Liver (tissue), 9 donors: Measurements from ENCODE around the gene NAP1L4. TPM values are rescaled to one million over a fixed set of nuclear protein-coding genes. Genes with fewer than 3 reads are reported as not detected.

ENCODE experiments used
- DNase-seq: peaks from one replicate; pipeline ENCODE4 v3.0.0-alpha.2; 2017; ENCODE audit warnings: low spot score
- H3K27ac ChIP-seq, 2 donors: one replicate each; pipeline ENCODE4 v1.7.0; 2013; ENCODE audit warnings: inconsistent platforms in 2 of 2, low read length in 2 of 2, control low read depth in 1 of 2, low read depth in 1 of 2, mild to moderate bottlenecking in 1 of 2
- H3K27me3 ChIP-seq, 4 donors: one replicate each; pipeline versions ENCODE4 v1.6.1 to v1.7.0; 2013; ENCODE audit warnings: low read length in 3 of 4, inconsistent platforms in 1 of 4, mild to moderate bottlenecking in 1 of 4, moderate library complexity in 1 of 4; ENCODE audit not compliant: control insufficient read depth in 4 of 4, insufficient read depth in 4 of 4
- H3K36me3 ChIP-seq, 4 donors: one replicate each; pipeline versions ENCODE4 v1.6.1 to v1.7.0; 2013; ENCODE audit warnings: low read length in 3 of 4, mild to moderate bottlenecking in 3 of 4, low read depth in 1 of 4, moderate library complexity in 1 of 4; ENCODE audit not compliant: control insufficient read depth in 4 of 4, insufficient read depth in 3 of 4
- H3K4me1 ChIP-seq, 4 donors: one replicate each; pipeline versions ENCODE4 v1.6.1 to v1.7.0; 2013; ENCODE audit warnings: low read length in 3 of 4, mild to moderate bottlenecking in 3 of 4, moderate library complexity in 1 of 4; ENCODE audit not compliant: control insufficient read depth in 4 of 4, insufficient read depth in 4 of 4
- H3K4me3 ChIP-seq, 3 donors: one replicate each; pipeline versions ENCODE4 v1.6.1 to v1.7.0; 2013; ENCODE audit warnings: low read length in 3 of 3, control low read depth in 1 of 3, low read depth in 1 of 3, mild to moderate bottlenecking in 1 of 3
- H3K9ac ChIP-seq, 2 donors: one replicate each; pipeline ENCODE4 v1.7.0; 2013; ENCODE audit warnings: low read length in 2 of 2, mild to moderate bottlenecking in 2 of 2, moderate library complexity in 2 of 2, control low read depth in 1 of 2, low read depth in 1 of 2
- H3K9me3 ChIP-seq, 4 donors: one replicate each; pipeline versions ENCODE4 v1.6.1 to v1.7.0; 2013; ENCODE audit warnings: low read length in 3 of 4; ENCODE audit not compliant: control insufficient read depth in 4 of 4
- FOXA2 ChIP-seq: IDR thresholded peaks from 2 replicates; pipeline ENCODE4 v1.6.1; 2016; ENCODE audit warnings: antibody characterized with exemption
- GABPA ChIP-seq, 2 donors: IDR thresholded peaks in 1 of 2; conservative IDR thresholded peaks in 1 of 2; 2 replicates each; pipeline ENCODE4 v1.6.1; 2016; ENCODE audit warnings: antibody characterized with exemption in 2 of 2, mild to moderate bottlenecking in 1 of 2, moderate library complexity in 1 of 2
- HNF4A ChIP-seq, 2 donors: conservative IDR thresholded peaks; 2 replicates each; pipeline ENCODE4 v1.6.1; 2016; ENCODE audit warnings: antibody characterized with exemption in 2 of 2, mild to moderate bottlenecking in 2 of 2
- JUND ChIP-seq, 2 donors: IDR thresholded peaks; 2 replicates each; pipeline ENCODE4 v1.6.1; 2016; ENCODE audit warnings: antibody characterized with exemption in 2 of 2
- NR2F2 ChIP-seq: IDR thresholded peaks from 2 replicates; pipeline ENCODE4 v1.6.1; 2016; ENCODE audit warnings: antibody characterized with exemption
- RAD21 ChIP-seq, 2 donors: IDR thresholded peaks; 2 replicates each; pipeline ENCODE4 v1.6.1; 2016; ENCODE audit warnings: antibody characterized with exemption in 2 of 2, mild to moderate bottlenecking in 2 of 2
- RXRA ChIP-seq, 2 donors: IDR thresholded peaks; 2 replicates each; pipeline ENCODE4 v1.6.1; 2017 to 2018; ENCODE audit warnings: antibody characterized with exemption in 2 of 2, mild to moderate bottlenecking in 1 of 2
- SP1 ChIP-seq: IDR thresholded peaks from 2 replicates; pipeline ENCODE4 v1.6.1; 2018; ENCODE audit warnings: antibody characterized with exemption, mild to moderate bottlenecking
- TAF1 ChIP-seq: conservative IDR thresholded peaks from 2 replicates; pipeline ENCODE4 v1.6.1; 2016; ENCODE audit warnings: antibody characterized with exemption, mild to moderate bottlenecking
- YY1 ChIP-seq: IDR thresholded peaks from 2 replicates; pipeline ENCODE4 v1.6.1; 2016; ENCODE audit warnings: antibody characterized with exemption, mild to moderate bottlenecking
- whole genome bisulfite sequencing: extraction: QIAGEN DNeasy Blood & Tissue Kit; methylation state at CpG from one replicate; pipeline ENCODE4 v1.1.7; 2013; 5-methylcytosine and 5-hydroxymethylcytosine counted together
- polyA plus RNA-seq, 2 donors: library from polyadenylated mRNA; stranded (reverse) in 1 of 2; unstranded in 1 of 2; fragments of 200-250 nt in 1 of 2; fragments of >200 nt in 1 of 2; fragmentation: Nextera tagmentation in 1 of 2; extraction: Ambion mirVana in 1 of 2; gene quantifications; one replicate each; pipeline versions ENCODE4 v1.2.1 to v1.2.3, GENCODE V29; 2013 to 2015
- total RNA-seq, 2 donors: library from RNA; depleted of rRNA; stranded (reverse); fragments of >200 nt; gene quantifications; one replicate each; pipeline ENCODE4 v1.2.3, GENCODE V29; 2014
- TF ChIP-seq, protein P1 (sequence below): fragments of 150-350 bp; IDR thresholded peaks from 2 replicates; pipeline ENCODE4 v1.5.1; 2017; ENCODE audit warnings: improper control_type of control experiment, low read depth, low read length; ENCODE audit not compliant: missing input control
- TF ChIP-seq, protein P2 (sequence below): IDR thresholded peaks from 2 replicates; pipeline ENCODE4 v1.6.1; 2016; ENCODE audit warnings: antibody characterized with exemption
- TF ChIP-seq, protein P3 (sequence below): IDR thresholded peaks from 2 replicates; pipeline ENCODE4 v1.6.1; 2016; ENCODE audit warnings: antibody characterized with exemption
- donor health status: healthy.
- donor health status: healthy.
- donor health status: healthy.
- donor health status: healthy.
- donor health status: healthy.

Gene NAP1L4
- total and polyA plus RNA-seq, 4 donors, result 33.2 to 110 (median 46.7) TPM

DNA sequence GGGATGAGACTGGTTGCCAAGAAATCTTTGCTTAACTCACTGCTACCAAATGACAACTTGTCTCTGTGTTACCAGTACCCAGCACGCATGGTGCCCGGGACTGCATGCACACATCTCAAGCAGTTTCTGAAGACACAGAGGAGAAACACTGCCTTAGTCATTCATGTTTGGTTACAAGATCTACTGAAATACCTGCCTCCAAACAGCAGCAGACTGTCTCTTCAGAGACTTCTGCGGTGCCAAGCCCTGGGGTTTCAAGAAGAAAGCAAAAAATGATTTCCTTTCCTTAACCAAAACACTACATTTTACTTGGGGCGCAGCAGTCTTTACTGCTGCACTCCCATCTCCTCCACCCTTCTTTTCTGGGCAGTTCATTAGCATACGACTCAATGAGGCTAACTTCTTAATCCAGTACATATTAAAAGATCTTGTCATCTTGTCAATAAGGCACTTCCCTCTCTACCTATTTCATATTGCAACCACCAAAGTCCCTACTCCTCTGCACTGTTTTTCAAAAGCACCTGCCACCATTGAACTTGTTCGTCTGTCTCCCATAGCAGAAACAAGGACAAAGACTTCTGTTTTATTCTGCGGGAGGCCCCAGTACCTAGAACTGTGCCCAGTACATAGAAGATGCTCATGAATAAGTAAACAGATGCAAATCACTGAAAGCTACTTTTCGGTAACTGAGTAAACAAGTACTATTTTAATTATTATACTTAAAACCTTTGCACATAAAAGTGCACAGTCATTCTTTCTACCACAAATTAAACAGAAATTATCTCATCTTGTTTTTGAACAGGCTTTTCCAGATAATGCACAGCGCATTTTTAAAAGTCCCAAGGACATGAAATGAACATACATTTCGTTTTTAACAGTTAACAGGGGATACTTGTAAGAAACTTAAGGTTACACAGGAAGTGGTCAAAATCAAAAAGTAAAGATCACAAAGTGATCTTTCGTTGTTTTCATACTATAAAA, 4.0 kb downstream of the NAP1L4 start (continued):
- TF ChIP-seq GABPA (IDR thresholded peaks at IDR 0.05 in 1 of 2, conservative IDR thresholded peaks at IDR 0.05 in 1 of 2), result no peak
- no peak for TF ChIP-seq YY1
- no peak for TF ChIP-seq SP1
- TF ChIP-seq NR2F2, result no peak

GRCh38 chr11:2983908-2984307, 8.2 kb downstream of the NAP1L4 start:
- Histone ChIP-seq H3K4me1 (peaks cover 3 to 31% (median 21%) of the 10 kb centered on the region in 4 donors), H3K4me3 (no peak overlapping the region), H3K9ac (no peak overlapping the region), H3K27me3 (no peaks in the 10 kb centered on the region), H3K36me3 (peaks cover 0 to 3% (median 2%) of the 10 kb centered on the region in 4 donors), H3K27ac (no peak overlapping the region), H3K9me3 (no peaks in the 10 kb centered on the region)
- TF ChIP-seq, protein P1, sequence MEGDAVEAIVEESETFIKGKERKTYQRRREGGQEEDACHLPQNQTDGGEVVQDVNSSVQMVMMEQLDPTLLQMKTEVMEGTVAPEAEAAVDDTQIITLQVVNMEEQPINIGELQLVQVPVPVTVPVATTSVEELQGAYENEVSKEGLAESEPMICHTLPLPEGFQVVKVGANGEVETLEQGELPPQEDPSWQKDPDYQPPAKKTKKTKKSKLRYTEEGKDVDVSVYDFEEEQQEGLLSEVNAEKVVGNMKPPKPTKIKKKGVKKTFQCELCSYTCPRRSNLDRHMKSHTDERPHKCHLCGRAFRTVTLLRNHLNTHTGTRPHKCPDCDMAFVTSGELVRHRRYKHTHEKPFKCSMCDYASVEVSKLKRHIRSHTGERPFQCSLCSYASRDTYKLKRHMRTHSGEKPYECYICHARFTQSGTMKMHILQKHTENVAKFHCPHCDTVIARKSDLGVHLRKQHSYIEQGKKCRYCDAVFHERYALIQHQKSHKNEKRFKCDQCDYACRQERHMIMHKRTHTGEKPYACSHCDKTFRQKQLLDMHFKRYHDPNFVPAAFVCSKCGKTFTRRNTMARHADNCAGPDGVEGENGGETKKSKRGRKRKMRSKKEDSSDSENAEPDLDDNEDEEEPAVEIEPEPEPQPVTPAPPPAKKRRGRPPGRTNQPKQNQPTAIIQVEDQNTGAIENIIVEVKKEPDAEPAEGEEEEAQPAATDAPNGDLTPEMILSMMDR, result no peak
- TF ChIP-seq GABPA (IDR thresholded peaks at IDR 0.05 in 1 of 2, conservative IDR thresholded peaks at IDR 0.05 in 1 of 2) (no peak), SP1 (no peak)
- DNase-seq, result no peak
- 84% methylated on average over 4 of the region's 4 CpGs for WGBS

- WGBS, result 74% methylated on average over 2 of the region's 2 CpGs
- TF ChIP-seq YY1 (no peak), RXRA (IDR thresholded peaks at IDR 0.05) (no peak), TAF1 (no peak), JUND (IDR thresholded peaks at IDR 0.05) (no peak), GABPA (IDR thresholded peaks at IDR 0.05 in 1 of 2, conservative IDR thresholded peaks at IDR 0.05 in 1 of 2) (no peak), HNF4A (conservative IDR thresholded peaks at IDR 0.05) (no peak), RAD21 (IDR thresholded peaks at IDR 0.05) (no peak), FOXA2 (no peak)
- TF ChIP-seq, protein P2, sequence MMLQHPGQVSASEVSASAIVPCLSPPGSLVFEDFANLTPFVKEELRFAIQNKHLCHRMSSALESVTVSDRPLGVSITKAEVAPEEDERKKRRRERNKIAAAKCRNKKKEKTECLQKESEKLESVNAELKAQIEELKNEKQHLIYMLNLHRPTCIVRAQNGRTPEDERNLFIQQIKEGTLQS, result no peak
- TF ChIP-seq, protein P3, sequence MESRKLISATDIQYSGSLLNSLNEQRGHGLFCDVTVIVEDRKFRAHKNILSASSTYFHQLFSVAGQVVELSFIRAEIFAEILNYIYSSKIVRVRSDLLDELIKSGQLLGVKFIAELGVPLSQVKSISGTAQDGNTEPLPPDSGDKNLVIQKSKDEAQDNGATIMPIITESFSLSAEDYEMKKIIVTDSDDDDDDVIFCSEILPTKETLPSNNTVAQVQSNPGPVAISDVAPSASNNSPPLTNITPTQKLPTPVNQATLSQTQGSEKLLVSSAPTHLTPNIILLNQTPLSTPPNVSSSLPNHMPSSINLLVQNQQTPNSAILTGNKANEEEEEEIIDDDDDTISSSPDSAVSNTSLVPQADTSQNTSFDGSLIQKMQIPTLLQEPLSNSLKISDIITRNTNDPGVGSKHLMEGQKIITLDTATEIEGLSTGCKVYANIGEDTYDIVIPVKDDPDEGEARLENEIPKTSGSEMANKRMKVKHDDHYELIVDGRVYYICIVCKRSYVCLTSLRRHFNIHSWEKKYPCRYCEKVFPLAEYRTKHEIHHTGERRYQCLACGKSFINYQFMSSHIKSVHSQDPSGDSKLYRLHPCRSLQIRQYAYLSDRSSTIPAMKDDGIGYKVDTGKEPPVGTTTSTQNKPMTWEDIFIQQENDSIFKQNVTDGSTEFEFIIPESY, result no peak
- Histone ChIP-seq H3K27me3 (no peaks in the 10 kb centered on the region), H3K27ac (no peak overlapping the region), H3K4me1 (peaks cover 3 to 19% (median 9%) of the 10 kb centered on the region in 4 donors), H3K4me3 (no peak overlapping the region), H3K9me3 (no peaks in the 10 kb centered on the region), H3K9ac (no peak overlapping the region), H3K36me3 (peaks cover 2 to 14% (median 12%) of the 10 kb centered on the region in 4 donors)
- DNase-seq, result no peak
Observed at GRCh38 chr11:2982214-2982613, 9.9 kb downstream of the NAP1L4 start.
